Right renal cortex interstitium (tissue), 3 donors: ENCODE results near the gene TMF1. TPM values are rescaled to one million over a fixed set of nuclear protein-coding genes. Genes with fewer than 3 reads are reported as not detected.

ENCODE experiments used
- DNase-seq, 3 donors: peaks; one replicate each; pipeline ENCODE4 v3.0.0-alpha.2; 2013; ENCODE audit warnings: low read depth in 3 of 3, low spot score in 2 of 3
- polyA plus RNA-seq, 3 donors: library from polyadenylated mRNA; unstranded; fragments of 120-200 nt; gene quantifications; one replicate each; pipeline ENCODE4 v1.2.1, GENCODE V29; 2013; ENCODE audit not compliant: insufficient read length in 3 of 3

Gene TMF1
- polyA plus RNA-seq, 3 donors, result 41.7 to 47.5 (median 43.5) TPM

DNA sequence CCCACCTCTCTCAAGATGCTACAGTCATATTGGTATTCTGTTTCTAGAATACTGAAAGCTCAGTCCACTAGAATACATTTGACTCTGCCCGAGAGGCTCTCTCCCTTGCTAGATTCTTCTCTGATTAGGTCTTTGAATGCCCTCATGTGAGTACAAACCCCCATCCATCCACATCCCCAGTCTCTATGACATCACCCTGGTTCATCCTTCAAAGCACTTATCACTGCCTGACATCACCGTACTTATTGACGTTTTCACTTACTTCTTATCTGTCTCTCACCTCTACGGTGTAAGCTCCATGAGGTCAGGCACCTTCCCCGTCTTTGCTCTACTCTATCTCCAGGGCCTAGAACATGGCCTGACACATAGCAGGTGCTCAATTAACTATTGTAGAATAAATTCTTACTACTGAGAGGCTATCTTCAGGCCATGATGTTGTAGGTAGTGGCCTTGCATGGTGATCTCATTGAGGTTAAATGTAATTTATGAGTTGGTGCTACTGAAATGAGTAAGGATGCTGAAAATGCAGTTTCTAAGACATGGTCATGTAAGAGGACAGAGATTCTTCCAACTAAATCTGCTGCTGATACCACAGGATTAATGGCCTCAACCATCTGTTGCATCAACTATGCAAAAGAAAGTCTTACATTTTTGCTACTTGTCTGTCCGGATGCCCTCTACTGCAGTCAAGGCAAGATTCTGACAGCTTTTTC, 65.5 kb downstream of the TMF1 start:
- no peak for DNase-seq

DNA sequence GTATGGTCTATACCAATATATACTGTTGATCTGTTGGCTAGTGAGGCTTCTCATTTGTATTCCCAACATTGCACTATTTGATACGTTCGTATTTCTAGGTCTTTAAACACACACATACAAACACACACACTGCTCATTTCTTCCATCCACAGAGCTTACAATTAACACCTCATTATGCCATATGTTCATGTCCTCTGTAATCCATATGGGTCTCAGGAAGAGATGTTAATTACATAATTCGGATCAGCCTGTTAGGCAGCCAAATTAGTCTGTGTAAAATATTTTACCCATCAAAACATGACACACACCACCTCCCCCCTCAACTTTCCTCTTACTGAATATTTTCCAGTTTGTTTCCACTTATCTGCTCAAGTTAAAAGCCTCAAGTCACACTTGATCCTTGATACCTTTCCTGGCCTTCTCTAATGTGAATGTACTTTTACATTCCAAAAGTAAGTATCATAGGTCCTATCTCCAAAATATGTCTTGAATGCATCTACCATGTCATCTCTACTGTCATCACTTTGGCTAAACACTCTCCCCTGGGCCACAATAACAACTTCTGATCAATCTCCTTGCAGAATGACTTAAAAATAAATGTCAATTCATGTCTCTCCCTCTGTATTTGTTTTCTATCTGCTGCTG, 66.9 kb downstream of the TMF1 start:
- no peak for DNase-seq

DNA sequence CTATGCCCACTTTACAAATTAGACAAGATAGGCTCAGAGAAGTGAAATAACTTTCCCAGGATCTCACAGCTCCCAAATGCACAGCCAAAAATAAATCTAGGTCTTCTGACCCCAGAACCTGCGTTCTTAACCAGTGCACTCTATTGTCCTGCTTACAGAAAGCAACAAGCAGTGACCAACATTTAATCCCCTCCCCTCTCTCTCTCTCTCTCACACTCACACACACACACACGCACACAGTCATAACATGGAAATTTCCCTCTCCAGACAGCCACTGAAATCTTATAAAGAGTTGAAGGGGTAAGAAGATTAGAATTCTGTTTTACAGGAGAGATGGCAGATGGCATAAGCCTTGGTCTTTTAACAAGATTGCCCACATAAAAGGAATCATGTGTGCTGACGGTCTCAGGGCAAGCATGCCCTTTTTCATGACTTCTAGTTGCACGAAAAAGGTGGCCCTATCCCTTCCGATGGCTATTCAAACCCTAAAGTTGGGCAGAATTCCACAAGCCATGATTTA, 68.1 kb downstream of the TMF1 start:
- no peak for DNase-seq

DNA sequence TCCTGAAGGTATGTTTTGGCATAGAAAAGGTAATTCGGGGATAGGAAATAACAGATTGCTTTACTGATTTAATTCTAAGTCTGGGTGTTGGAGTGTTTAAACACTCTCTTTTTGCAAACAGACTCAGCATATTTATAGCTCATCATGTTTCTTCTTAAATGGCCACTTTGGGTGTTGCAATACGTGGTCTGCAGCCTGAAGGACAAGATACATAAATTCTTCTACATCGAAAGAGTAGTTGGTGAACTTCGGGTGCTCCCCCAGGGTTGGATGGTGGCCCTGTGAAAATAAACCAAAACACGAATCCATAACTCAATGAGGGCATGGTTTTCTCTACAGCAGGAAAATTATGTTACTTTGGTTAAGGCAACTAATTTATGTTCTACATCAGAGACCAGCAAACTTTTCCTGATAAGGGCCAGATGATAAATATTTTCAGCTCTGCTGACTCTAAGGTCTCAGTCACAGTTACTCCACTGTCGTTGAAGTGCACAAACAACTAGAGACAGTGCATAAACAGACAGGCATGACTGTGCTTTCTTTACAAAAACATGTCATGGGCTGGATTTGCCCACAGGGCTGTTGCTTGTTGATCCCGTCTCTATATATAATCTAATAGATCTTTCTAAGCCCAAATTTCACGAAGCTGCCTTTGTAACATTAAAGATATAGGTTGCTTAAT, 74.5 kb downstream of the TMF1 start:
- DNase-seq, result no peak

DNA sequence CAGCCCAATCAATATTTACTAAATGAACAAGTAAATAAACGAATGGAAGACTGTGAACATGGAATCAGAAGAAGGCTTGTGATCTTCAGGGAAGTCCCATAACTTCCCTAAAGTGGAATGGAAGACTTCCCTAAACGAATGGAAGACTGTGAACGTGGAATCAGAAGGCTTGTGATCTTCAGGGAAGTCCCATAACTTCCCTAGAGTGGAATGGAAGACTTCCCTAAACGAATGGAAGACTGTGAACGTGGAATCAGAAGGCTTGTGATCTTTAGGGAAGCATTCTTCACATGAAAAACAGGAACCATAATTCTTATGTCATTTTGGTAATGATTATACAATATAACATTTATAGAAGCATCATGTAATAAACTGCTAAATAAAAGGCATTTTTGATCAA, 77.4 kb downstream of the TMF1 start:
- no peak for DNase-seq

DNA sequence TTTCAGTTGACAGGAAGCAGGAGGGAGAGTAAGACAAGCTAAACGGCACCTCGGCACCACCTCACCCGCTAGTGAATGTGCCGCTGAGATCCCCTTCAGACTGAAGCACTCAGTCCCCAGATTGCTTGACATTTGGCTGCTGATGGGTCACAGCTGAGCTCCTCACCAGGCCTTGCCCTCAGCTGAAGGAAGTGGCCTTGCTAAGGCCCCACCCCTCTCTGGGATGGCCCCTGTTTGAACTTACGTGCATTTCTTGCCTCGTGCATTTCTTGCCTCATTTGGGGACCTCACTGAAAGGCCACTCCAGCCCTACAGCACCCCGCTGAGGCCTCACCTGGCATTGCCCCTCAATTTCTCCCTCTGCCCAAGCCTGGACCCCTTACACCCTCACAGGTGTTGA, 78.5 kb downstream of the TMF1 start:
- DNase-seq, result no peak

DNA sequence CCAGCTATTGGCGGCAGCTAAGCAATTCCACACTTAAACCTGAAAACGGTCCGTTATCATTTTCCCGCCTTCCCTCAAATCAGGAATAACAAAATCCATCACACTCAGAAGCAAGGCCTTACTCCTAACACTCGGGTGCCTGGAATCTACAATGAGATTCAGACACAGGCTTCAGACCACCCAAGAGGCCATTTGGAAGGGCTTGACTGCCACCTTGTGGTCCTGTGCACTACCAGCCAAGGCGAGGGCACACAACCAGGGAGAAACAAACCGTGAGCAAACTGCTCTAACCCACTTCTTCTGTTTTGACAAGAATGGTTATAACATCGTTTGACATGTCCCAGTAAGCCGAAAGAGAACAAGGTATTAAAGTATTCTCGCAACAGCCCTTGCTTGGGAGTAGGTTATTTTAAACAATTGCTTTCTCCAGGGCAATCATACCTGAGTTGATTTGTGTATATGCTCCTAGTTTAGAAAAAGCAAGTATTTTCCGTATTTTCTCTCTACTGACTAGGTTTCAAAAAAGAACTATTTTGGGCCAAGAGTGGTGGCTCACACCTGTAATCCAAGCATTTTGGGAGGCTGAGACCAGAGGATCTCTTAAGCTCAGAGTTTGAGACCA, 79.7 kb downstream of the TMF1 start:
- DNase-seq, result peak; percentile 31 to 62 (median 32)

Other genes with a start within 250 kb of the TMF1 start
- gene TAFA4, start 119.8 kb downstream of the TMF1 start, polyA plus RNA-seq, result 1 to 10 TPM in 2 of 3 donors, under 1 TPM in 1; 0.93 to 2.1 (median 1.3) TPM
- gene EOGT, start 38.6 kb downstream of the TMF1 start, polyA plus RNA-seq, result 10 to 100 TPM; 10.6 to 12.2 (median 11.5) TPM
- 10 to 100 TPM; 71.4 to 77.5 (median 76.3) TPM for gene UBA3, start 28.0 kb upstream of the TMF1 start, polyA plus RNA-seq
- gene ARL6IP5, start 32.6 kb upstream of the TMF1 start, polyA plus RNA-seq, result 100 to 1,000 TPM; 107 to 127 (median 110) TPM
- under 1 TPM; 0.04 to 0.18 (median 0.06) TPM for gene LMOD3, start 70.3 kb upstream of the TMF1 start, polyA plus RNA-seq